ENCODE results near the gene GAPDHS. TPM values are rescaled to one million over a fixed set of nuclear protein-coding genes. Genes with fewer than 3 reads are reported as not detected.
A peak's percentile ranks its signal among the peaks of the same experiment; 100 is the strongest.

GAPDHS gene
- total RNA-seq, 1 donor from 2014 or later: not detected

GRCh38 chr19:35497406-35497805, 35.9 kb upstream of the GAPDHS start:
- Histone ChIP-seq H3K9ac (ENCODE audit: low read depth in 1 of 3, low read length in 3 of 3) (no peak overlapping the region), H3K36me3 (ENCODE audit: control insufficient read depth in 3 of 3, insufficient read depth in 3 of 3, low read length in 3 of 3) (no peaks in the 10 kb centered on the region), H3K9me3 (ENCODE audit: control insufficient read depth in 3 of 3, low read length in 3 of 3) (no peaks in the 10 kb centered on the region), H3K27me3 (ENCODE audit: control insufficient read depth in 3 of 3, insufficient read depth in 3 of 3, low read length in 3 of 3) (peaks cover 16 to 46% (median 18%) of the 10 kb centered on the region in 3 donors), H3K4me1 (ENCODE audit: control insufficient read depth in 3 of 3, insufficient read depth in 3 of 3, low read length in 3 of 3) (peaks cover 3 to 6% (median 6%) of the 10 kb centered on the region in 3 donors), H3K27ac (ENCODE audit: low read depth, low read length) (no peak overlapping the region), H3K4me3 (ENCODE audit: low read length in 3 of 3) (no peak overlapping the region)

- Histone ChIP-seq H3K36me3 (ENCODE audit: control insufficient read depth in 3 of 3, insufficient read depth in 3 of 3, low read length in 3 of 3) (no peaks in the 10 kb centered on the region), H3K27me3 (ENCODE audit: control insufficient read depth in 3 of 3, insufficient read depth in 3 of 3, low read length in 3 of 3) (peaks cover 16 to 49% (median 18%) of the 10 kb centered on the region in 3 donors), H3K4me1 (ENCODE audit: control insufficient read depth in 3 of 3, insufficient read depth in 3 of 3, low read length in 3 of 3) (peaks cover 3 to 6% (median 6%) of the 10 kb centered on the region in 3 donors), H3K27ac (ENCODE audit: low read depth, low read length) (no peak overlapping the region), H3K4me3 (ENCODE audit: low read length in 3 of 3) (no peak overlapping the region), H3K9me3 (ENCODE audit: control insufficient read depth in 3 of 3, low read length in 3 of 3) (no peaks in the 10 kb centered on the region), H3K9ac (ENCODE audit: low read depth in 1 of 3, low read length in 3 of 3) (no peak overlapping the region)
Measured at GRCh38 chr19:35498220-35498619, 35.0 kb upstream of the GAPDHS start.

DNA sequence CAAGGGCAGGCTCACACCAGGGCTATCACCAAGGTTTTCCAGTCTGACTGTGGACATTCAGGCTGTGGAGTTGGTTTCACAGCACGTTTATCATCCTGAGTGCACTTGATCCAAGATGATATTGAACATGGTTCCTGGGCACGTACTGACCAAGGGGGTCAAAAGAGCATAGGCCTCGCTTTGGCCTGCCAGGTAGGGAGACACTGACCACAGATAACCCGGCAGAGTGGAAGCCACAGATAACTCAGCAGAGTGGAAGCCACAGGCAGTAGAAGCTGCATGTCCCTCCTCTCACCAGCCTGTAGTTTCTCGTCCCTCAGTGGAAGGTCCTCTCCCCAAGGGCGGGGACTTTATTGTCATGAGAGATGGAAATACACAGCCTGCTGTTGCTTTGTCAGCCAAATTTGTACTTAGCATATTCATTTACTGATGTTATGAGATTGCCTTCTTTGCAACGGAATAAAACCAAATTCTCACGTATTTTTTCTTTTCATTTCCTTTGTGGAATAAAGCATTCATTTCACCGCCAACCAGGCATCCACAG, 34.2 kb upstream of the GAPDHS start:
- Histone ChIP-seq H3K4me1 (ENCODE audit: control insufficient read depth in 3 of 3, insufficient read depth in 3 of 3, low read length in 3 of 3) (peaks cover 3 to 6% (median 6%) of the 10 kb centered on the region in 3 donors), H3K4me3 (ENCODE audit: low read length in 3 of 3) (no peak overlapping the region), H3K27ac (ENCODE audit: low read depth, low read length) (no peak overlapping the region), H3K27me3 (ENCODE audit: control insufficient read depth in 3 of 3, insufficient read depth in 3 of 3, low read length in 3 of 3) (peaks cover 17 to 46% (median 18%) of the 10 kb centered on the region in 3 donors), H3K9ac (ENCODE audit: low read depth in 1 of 3, low read length in 3 of 3) (no peak overlapping the region), H3K9me3 (ENCODE audit: control insufficient read depth in 3 of 3, low read length in 3 of 3) (no peaks in the 10 kb centered on the region), H3K36me3 (ENCODE audit: control insufficient read depth in 3 of 3, insufficient read depth in 3 of 3, low read length in 3 of 3) (no peaks in the 10 kb centered on the region)

DNA sequence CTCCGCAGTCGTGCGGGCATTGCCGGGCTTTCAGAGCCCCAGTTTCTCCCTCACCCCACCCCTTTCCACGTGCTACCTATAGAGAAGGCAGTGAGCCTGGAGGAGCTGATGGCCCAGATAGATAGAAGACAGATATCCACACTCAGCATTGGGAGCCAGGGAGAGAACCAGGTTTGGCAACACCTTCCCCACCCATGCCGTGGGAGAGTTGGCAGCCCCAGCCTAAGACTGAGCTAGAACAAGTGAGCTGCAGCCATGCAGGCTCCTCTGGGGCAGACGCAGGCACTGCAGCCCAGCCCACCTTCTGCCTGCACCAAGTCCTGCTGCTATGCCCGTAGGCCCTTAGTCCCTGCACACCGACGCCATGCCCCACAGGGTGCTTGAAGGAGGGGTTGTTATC, 32.6 kb upstream of the GAPDHS start:
- Histone ChIP-seq H3K4me1 (ENCODE audit: control insufficient read depth in 3 of 3, insufficient read depth in 3 of 3, low read length in 3 of 3) (peaks cover 0 to 2% (median 0%) of the 10 kb centered on the region in 3 donors), H3K9ac (ENCODE audit: low read depth in 1 of 3, low read length in 3 of 3) (no peak overlapping the region), H3K9me3 (ENCODE audit: control insufficient read depth in 3 of 3, low read length in 3 of 3) (no peaks in the 10 kb centered on the region), H3K36me3 (ENCODE audit: control insufficient read depth in 3 of 3, insufficient read depth in 3 of 3, low read length in 3 of 3) (no peaks in the 10 kb centered on the region), H3K4me3 (ENCODE audit: low read length in 3 of 3) (no peak overlapping the region), H3K27ac (ENCODE audit: low read depth, low read length) (no peak overlapping the region), H3K27me3 (ENCODE audit: control insufficient read depth in 3 of 3, insufficient read depth in 3 of 3, low read length in 3 of 3) (peaks cover 15 to 51% (median 20%) of the 10 kb centered on the region in 3 donors)

GRCh38 chr19:35501684-35502083, 31.6 kb upstream of the GAPDHS start:
- H3K27me3 ChIP-seq (ENCODE audit: control insufficient read depth in 3 of 3, insufficient read depth in 3 of 3, low read length in 3 of 3): peaks cover 17 to 55% (median 27%) of the 10 kb centered on the region in 3 donors
- H3K9ac ChIP-seq (ENCODE audit: low read depth in 1 of 3, low read length in 3 of 3): no peak overlapping the region
- H3K4me3 ChIP-seq (ENCODE audit: low read length in 3 of 3): no peak overlapping the region
- no peaks in the 10 kb centered on the region for H3K4me1 ChIP-seq (ENCODE audit: control insufficient read depth in 3 of 3, insufficient read depth in 3 of 3, low read length in 3 of 3)
- no peaks in the 10 kb centered on the region for H3K36me3 ChIP-seq (ENCODE audit: control insufficient read depth in 3 of 3, insufficient read depth in 3 of 3, low read length in 3 of 3)
- no peak overlapping the region for H3K27ac ChIP-seq (ENCODE audit: low read depth, low read length)
- H3K9me3 ChIP-seq (ENCODE audit: control insufficient read depth in 3 of 3, low read length in 3 of 3): no peaks in the 10 kb centered on the region

GRCh38 chr19:35502751-35503150, 30.5 kb upstream of the GAPDHS start:
- Histone ChIP-seq H3K36me3 (ENCODE audit: control insufficient read depth in 3 of 3, insufficient read depth in 3 of 3, low read length in 3 of 3) (no peaks in the 10 kb centered on the region), H3K9ac (ENCODE audit: low read depth in 1 of 3, low read length in 3 of 3) (no peak overlapping the region), H3K27me3 (ENCODE audit: control insufficient read depth in 3 of 3, insufficient read depth in 3 of 3, low read length in 3 of 3) (peaks cover 22 to 60% (median 33%) of the 10 kb centered on the region in 3 donors), H3K4me1 (ENCODE audit: control insufficient read depth in 3 of 3, insufficient read depth in 3 of 3, low read length in 3 of 3) (no peaks in the 10 kb centered on the region), H3K4me3 (ENCODE audit: low read length in 3 of 3) (no peak overlapping the region), H3K9me3 (ENCODE audit: control insufficient read depth in 3 of 3, low read length in 3 of 3) (no peaks in the 10 kb centered on the region), H3K27ac (ENCODE audit: low read depth, low read length) (no peak overlapping the region)

GRCh38 chr19:35506011-35506410, 27.2 kb upstream of the GAPDHS start:
- H3K27ac ChIP-seq (ENCODE audit: low read depth, low read length): no peak overlapping the region
- H3K4me3 ChIP-seq (ENCODE audit: low read length in 3 of 3): no peak overlapping the region
- no peaks in the 10 kb centered on the region for H3K9me3 ChIP-seq (ENCODE audit: control insufficient read depth in 3 of 3, low read length in 3 of 3)
- peaks cover 52 to 74% (median 62%) of the 10 kb centered on the region in 3 donors for H3K27me3 ChIP-seq (ENCODE audit: control insufficient read depth in 3 of 3, insufficient read depth in 3 of 3, low read length in 3 of 3)
- H3K4me1 ChIP-seq (ENCODE audit: control insufficient read depth in 3 of 3, insufficient read depth in 3 of 3, low read length in 3 of 3): peaks cover 5 to 9% (median 5%) of the 10 kb centered on the region in 3 donors
- no peak overlapping the region for H3K9ac ChIP-seq (ENCODE audit: low read depth in 1 of 3, low read length in 3 of 3)
- H3K36me3 ChIP-seq (ENCODE audit: control insufficient read depth in 3 of 3, insufficient read depth in 3 of 3, low read length in 3 of 3): no peaks in the 10 kb centered on the region

- H3K27me3 ChIP-seq (ENCODE audit: control insufficient read depth in 3 of 3, insufficient read depth in 3 of 3, low read length in 3 of 3): peaks cover 59 to 79% (median 67%) of the 10 kb centered on the region in 3 donors
- no peak overlapping the region for H3K9ac ChIP-seq (ENCODE audit: low read depth in 1 of 3, low read length in 3 of 3)
- H3K9me3 ChIP-seq (ENCODE audit: control insufficient read depth in 3 of 3, low read length in 3 of 3): no peaks in the 10 kb centered on the region
- H3K27ac ChIP-seq (ENCODE audit: low read depth, low read length): no peak overlapping the region
- peaks cover 5 to 9% (median 5%) of the 10 kb centered on the region in 3 donors for H3K4me1 ChIP-seq (ENCODE audit: control insufficient read depth in 3 of 3, insufficient read depth in 3 of 3, low read length in 3 of 3)
- H3K4me3 ChIP-seq (ENCODE audit: low read length in 3 of 3): no peak overlapping the region
- H3K36me3 ChIP-seq (ENCODE audit: control insufficient read depth in 3 of 3, insufficient read depth in 3 of 3, low read length in 3 of 3): no peaks in the 10 kb centered on the region
Measured at GRCh38 chr19:35507561-35507960, 25.7 kb upstream of the GAPDHS start.

DNA sequence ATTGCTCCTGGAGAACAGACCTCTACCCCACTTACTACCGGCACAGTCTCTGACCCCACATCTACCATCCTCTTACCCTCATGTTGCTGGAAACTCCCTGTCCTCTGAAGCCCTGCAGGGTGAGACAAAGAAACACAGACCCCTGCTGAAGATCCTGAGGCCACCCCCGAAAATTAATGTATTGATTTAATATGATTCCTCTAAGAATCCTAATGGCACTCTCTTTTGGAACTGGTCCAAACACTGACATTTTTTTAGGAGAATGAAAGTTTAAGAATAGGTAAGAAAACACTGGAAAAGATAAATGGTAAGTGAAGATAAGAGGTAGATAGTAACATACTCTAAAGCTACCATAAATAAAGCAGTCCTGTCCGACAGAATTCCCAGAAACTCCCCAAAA, 25.1 kb upstream of the GAPDHS start:
- no peaks in the 10 kb centered on the region for H3K9me3 ChIP-seq (ENCODE audit: control insufficient read depth in 3 of 3, low read length in 3 of 3)
- no peak overlapping the region for H3K9ac ChIP-seq (ENCODE audit: low read depth in 1 of 3, low read length in 3 of 3)
- H3K36me3 ChIP-seq (ENCODE audit: control insufficient read depth in 3 of 3, insufficient read depth in 3 of 3, low read length in 3 of 3): no peaks in the 10 kb centered on the region
- peaks cover 60 to 80% (median 70%) of the 10 kb centered on the region in 3 donors for H3K27me3 ChIP-seq (ENCODE audit: control insufficient read depth in 3 of 3, insufficient read depth in 3 of 3, low read length in 3 of 3)
- H3K4me3 ChIP-seq (ENCODE audit: low read length in 3 of 3): no peak overlapping the region
- H3K4me1 ChIP-seq (ENCODE audit: control insufficient read depth in 3 of 3, insufficient read depth in 3 of 3, low read length in 3 of 3): peaks cover 5 to 9% (median 5%) of the 10 kb centered on the region in 3 donors
- H3K27ac ChIP-seq (ENCODE audit: low read depth, low read length): no peak overlapping the region

DNA sequence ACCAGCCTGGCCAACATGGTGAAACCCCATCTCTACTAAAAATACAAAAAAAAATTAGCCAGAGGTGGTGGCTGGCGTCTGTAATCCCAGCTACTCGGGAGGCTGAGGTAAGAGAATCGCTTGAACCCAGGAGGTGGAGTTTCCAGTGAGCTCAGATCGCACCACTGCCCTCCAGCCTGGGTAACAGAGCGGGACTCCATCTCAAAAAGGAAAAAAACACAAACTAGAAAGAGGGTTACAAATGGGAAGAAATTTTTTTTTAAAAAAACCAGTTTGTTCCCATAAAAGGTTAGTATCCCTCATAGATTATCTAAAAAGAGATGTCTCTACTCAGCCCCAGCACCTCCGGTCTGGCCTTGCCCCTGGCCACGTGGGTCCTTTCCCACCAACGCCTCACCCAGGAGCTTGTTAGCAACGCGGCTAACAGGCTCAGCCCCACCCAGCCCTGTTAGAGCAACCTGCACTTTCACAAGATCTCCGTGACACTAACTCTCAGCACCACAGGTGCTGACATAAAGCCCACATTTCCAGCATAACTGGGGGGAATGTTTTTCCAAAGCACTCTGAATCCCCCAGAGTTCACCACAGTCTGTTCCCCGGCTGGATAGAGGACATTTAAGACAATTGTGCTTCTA, 24.1 kb upstream of the GAPDHS start:
- H3K4me3 ChIP-seq (ENCODE audit: low read length in 3 of 3): no peak overlapping the region
- peaks cover 5 to 9% (median 5%) of the 10 kb centered on the region in 3 donors for H3K4me1 ChIP-seq (ENCODE audit: control insufficient read depth in 3 of 3, insufficient read depth in 3 of 3, low read length in 3 of 3)
- H3K9me3 ChIP-seq (ENCODE audit: control insufficient read depth in 3 of 3, low read length in 3 of 3): no peaks in the 10 kb centered on the region
- peaks cover 68 to 87% (median 78%) of the 10 kb centered on the region in 3 donors for H3K27me3 ChIP-seq (ENCODE audit: control insufficient read depth in 3 of 3, insufficient read depth in 3 of 3, low read length in 3 of 3)
- peak overlapping the region in 1 of 3 donors; percentile 14 for H3K9ac ChIP-seq (ENCODE audit: low read depth in 1 of 3, low read length in 3 of 3)
- no peak overlapping the region for H3K27ac ChIP-seq (ENCODE audit: low read depth, low read length)
- H3K36me3 ChIP-seq (ENCODE audit: control insufficient read depth in 3 of 3, insufficient read depth in 3 of 3, low read length in 3 of 3): no peaks in the 10 kb centered on the region

All from skeletal muscle tissue (tissue), 4 donors.